NCI-H1930 (cell line): ENCODE data around the gene LAIR1.

Source experiments
- DNase-seq, 2 experiments: peaks; one replicate each; lab custom pipeline; 2025; lab: John Stamatoyannopoulos, UW

The LAIR1 gene

DNA sequence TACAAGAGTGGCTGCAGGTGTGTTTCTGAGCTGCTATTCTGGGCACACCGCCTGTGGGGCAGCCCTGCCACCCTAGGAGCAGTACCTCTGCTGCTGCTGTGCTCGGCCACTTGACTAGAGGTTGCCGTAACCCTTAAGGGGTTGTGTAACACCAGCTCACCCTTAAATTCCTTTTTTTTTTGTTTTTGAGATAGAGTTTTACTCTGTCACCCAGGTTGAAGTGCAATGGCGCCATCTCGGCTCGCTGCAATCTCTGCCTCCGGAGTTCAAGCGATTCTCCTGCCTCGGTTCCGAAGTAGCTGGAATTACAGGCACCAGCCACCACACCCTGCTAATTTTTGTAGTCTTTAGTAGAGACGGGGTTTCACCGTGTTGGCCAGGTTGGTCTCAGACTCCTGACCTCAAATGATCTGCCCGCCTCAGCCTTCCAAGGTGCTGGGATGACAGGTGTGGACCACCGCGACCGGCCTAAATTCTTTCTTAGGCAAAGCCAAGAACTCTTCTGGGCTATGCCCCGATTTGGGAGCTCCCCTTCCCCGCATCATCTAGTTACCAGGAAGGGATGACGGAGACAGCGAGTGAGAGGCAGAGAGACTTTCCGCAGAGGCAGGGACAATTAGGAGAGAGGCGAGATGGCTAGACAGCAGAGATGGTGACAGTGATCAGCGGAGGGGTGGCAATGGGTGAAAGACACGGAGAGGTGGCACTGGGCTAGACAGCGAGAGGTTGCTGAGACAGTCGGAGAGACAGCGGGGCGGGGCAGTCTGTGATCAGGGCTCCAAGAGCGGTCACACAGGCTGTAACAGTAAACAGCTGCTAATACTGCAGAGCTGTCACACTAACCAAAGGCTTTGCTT is 47.4 kb downstream of the LAIR1 start:
- no peak for DNase-seq

DNA sequence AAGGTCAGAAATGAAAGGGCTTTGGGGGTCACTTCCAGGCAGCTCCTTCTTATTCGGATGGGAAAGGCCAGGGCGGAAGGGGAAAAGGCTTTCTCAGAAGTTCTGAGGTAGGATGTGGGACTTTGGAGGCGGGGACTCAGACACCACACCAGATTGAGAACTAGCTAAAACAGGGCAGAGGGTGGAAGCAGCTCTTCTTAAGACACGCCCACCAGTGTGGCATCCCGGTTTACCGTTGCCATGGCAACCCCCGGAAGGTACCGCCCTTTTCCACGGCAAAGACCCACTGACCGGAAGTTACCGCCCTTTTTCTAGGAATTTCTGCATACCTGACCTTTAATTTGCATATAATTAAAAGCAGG is 48.0 kb downstream of the LAIR1 start:
- DNase-seq: no peak

- no peak for DNase-seq
These were observed 48.8 kb downstream of the LAIR1 start for GRCh38 chr19:54315956-54316355.

GRCh38 chr19:54312436-54313377 is 52.0 kb downstream of the LAIR1 start, which contains the start of gene LILRA5:
TSS of gene LILRA5 (minus strand) at chr19:54313166. CDS start at chr19:54313019, 147 bp downstream.
- DNase-seq: no peak

DNA sequence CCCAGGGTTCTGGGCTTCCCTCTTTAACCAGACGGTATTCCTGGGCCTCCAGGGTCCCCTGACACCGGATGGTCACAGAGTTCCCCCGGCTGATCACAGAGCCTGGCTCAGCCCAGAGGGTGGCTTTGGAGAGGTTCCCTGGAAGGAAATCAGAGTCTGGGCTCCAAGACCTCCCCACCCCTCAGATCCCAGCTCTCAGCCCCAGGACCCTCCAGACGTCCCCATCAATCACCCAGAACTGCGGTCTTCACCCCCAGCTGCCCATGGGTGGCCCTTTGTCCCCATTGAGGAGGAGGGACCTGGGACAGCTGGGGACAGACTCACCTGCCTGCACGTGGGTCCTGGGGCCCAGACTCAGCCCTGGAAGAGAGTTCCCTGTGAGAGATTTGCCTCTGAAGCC is 52.7 kb downstream of the LAIR1 start:
- no peak for DNase-seq

GRCh38 chr19:54311486-54311885 is 53.2 kb downstream of the LAIR1 start:
- no peak for DNase-seq

DNA sequence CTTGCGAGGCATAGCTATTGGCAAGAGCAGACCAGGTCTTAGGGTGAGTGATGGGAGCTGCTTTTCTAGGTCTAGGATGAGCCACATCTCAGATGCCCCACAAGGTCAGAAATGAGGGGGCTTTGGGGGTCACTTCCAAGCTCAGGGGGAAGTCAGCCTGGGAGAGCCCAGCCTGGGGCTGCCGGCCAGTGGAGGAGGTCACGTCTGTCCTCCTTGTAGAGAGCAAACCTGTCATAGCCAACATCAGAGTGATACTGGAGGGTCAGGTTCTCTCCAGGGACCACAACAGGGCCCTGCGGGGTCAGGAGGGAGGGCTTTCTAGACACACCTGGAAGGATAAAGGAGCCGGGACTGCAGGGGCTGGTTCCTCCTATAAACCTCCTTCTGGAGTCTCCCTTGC is 54.2 kb downstream of the LAIR1 start:
- DNase-seq: no peak

GRCh38 chr19:54309811-54310210 is 54.9 kb downstream of the LAIR1 start:
- DNase-seq: no peak

DNA sequence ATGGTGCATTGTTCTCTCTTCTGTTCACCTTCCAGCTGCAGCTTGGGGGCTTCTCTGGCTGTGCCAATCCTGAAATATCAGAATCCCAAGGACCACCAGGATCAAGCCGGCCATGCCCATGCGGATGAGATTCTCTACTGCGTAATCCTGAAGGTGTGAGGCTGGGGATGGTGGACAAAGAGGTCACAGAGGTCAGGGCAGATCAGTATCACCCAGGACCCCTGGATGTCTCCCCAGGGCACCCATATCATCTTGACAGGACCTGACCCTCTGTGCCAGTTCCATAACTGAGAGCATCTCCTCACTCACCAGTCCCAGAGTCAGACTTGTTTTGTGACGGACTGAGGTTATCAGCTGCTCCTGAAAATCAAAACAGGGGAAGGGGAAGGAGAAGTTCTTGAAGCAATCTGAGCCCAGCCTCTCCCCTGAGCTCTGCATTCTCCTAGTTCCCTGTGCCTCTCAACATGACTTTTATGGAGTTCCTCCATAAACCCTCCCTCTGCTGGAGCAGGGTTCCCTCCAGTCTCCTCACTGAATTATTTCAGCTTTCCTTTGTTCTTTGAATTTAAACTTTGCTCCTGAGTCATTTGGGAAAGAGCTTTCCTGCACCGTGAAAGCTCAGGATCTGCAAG is 57.2 kb downstream of the LAIR1 start:
- no peak for DNase-seq

DNA sequence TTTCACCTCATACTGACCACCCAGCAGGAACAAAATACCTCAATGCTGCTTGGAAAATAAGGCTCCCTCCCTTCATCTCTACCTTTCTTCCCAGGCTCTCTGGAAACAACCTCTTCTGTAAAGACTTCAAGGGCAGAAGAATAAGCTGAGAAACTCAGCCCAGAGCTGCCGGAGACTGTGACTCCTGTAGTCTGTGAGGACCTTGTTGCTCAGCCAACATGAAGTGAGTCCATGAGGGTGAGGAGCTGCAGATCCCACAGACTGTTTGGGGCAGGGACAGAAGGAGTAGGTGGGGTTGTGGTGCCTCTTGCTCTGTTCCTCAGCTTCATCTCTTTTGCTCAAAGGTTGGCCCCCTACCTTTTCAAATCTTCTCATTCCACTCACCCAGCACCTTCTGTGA is 59.6 kb downstream of the LAIR1 start:
- DNase-seq: no peak

DNA sequence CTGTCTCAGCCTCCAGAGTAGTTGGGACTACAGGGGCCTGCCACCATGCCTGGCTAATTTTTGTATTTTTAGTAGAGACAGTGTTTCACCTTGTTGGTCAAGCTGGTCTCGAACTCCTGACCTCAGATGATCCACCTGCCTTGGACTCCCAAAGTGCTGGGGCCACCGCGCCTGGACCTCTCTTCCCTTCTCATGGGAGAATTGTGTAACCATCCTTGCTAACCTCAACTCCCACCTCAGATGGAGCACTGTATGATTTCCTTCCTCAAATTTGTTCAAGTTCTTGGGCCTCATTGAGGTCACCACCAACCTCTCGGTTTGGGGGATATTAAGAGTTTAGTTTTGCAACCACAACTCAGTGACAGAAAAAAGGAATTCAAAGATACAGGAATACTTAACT is 62.5 kb downstream of the LAIR1 start:
- DNase-seq: no peak
